GM21360 (cell line): ENCODE measurements around the gene DKKL1.
"Not testable (repeated sequence)": the region's sequence is repeated elsewhere in the genome, so short reads cannot be mapped to it uniquely, and the experiment has no call there.

ENCODE experiments used
- ATAC-seq: cut with Tn5 transposase; IDR thresholded peaks from one replicate; pipeline ENCODE4 v1.9.1; 2021; ENCODE audit warnings: mild to moderate bottlenecking, moderate library complexity; ENCODE audit not compliant: unreplicated experiment

DKKL1 gene

GRCh38 chr19:49363268-49364082 is at the start of gene DKKL1:
DKKL1 (plus strand) TSS chr19:49363877; CDS start chr19:49363999, 122 bp downstream.
- no peak for ATAC-seq

GRCh38 chr19:49315111-49315510 is 48.6 kb upstream of the DKKL1 start:
- ATAC-seq = no peak

- no peak for ATAC-seq
Observed at GRCh38 chr19:49316284-49316683, 47.4 kb upstream of the DKKL1 start.

GRCh38 chr19:49318296-49318695 is 45.4 kb upstream of the DKKL1 start:
- no peak for ATAC-seq

GRCh38 chr19:49324801-49325576 is 38.7 kb upstream of the DKKL1 start, which contains the start of gene SLC6A16:
SLC6A16 (minus strand) TSS chr19:49325191; CDS start chr19:49311347, 13,844 bp downstream.
- ATAC-seq = no peak

- ATAC-seq = not testable (repeated sequence)
Observed at GRCh38 chr19:49325756-49326155, 37.9 kb upstream of the DKKL1 start.

GRCh38 chr19:49326165-49326704 is 37.4 kb upstream of the DKKL1 start:
- ATAC-seq = no peak

GRCh38 chr19:49327878-49328544 is 35.7 kb upstream of the DKKL1 start:
- no peak for ATAC-seq

GRCh38 chr19:49328741-49329140 is 34.9 kb upstream of the DKKL1 start:
- no peak for ATAC-seq

GRCh38 chr19:49331187-49331586 is 32.5 kb upstream of the DKKL1 start:
- not testable (repeated sequence) for ATAC-seq

- peak; percentile 36 for ATAC-seq
Observed at GRCh38 chr19:49331616-49332055, 32.0 kb upstream of the DKKL1 start.

GRCh38 chr19:49332691-49333417 is 30.8 kb upstream of the DKKL1 start:
- not testable (repeated sequence) for ATAC-seq

GRCh38 chr19:49333418-49333805 is 30.3 kb upstream of the DKKL1 start:
- ATAC-seq = no peak

GRCh38 chr19:49333811-49334288 is 29.8 kb upstream of the DKKL1 start:
- ATAC-seq = peak; percentile 40

GRCh38 chr19:49335071-49335783 is 28.4 kb upstream of the DKKL1 start, which contains the start of gene CD37:
CD37 (plus strand) TSS chr19:49335406; CDS start chr19:49335541, 135 bp downstream.
- no peak for ATAC-seq

- ATAC-seq = no peak
Observed at GRCh38 chr19:49335784-49336481, 27.7 kb upstream of the DKKL1 start.

- ATAC-seq = no peak
Observed at GRCh38 chr19:49336482-49337266, 27.0 kb upstream of the DKKL1 start.
